GM12878 (cell line): Measurements from ENCODE around the gene SUSD1. TPM values are rescaled to one million over a fixed set of nuclear protein-coding genes. Genes with fewer than 3 reads are reported as not detected.

Source experiments
- ATAC-seq: fragments of 200-7000 bp; cut with Tn5 transposase; 3 replicates; pipeline ENCODE4 v1.9.1; 2020; ENCODE audit warnings: mild to moderate bottlenecking, moderate library complexity
- BruUV-seq: library from RNA; stranded (reverse); fragments of 400-500 nt; replicated peaks from 2 replicates; lab custom pipeline; 2021; lab: Mats Ljungman, UMichigan
- CTCF ChIA-PET: fragments of 300-600 bp; sonication (Branson Sonifier 250); formaldehyde crosslinking; extraction: SDS; loops from one replicate; lab custom pipeline; 2021; ENCODE audit warnings: inconsistent platforms; lab: Yijun Ruan, JAX
- POLR2A ChIA-PET: fragments of 350-600 bp; formaldehyde crosslinking; extraction: SDS; loops from one replicate; lab custom pipeline; 2021; ENCODE audit warnings: inconsistent platforms; lab: Charles Lee
- RAD21 ChIA-PET: fragments of 300-600 bp; sonication (Branson Sonifier 250); formaldehyde crosslinking; loops from one replicate; lab custom pipeline; 2023; ENCODE audit warnings: antibody characterized with exemption; ENCODE audit not compliant: unreplicated experiment; lab: Charles Lee
- SMC1A ChIA-PET: fragments of 300-600 bp; sonication (Branson Sonifier 250); formaldehyde crosslinking; loops from one replicate; lab custom pipeline; 2023; ENCODE audit not compliant: unreplicated experiment, uncharacterized antibody; lab: Charles Lee
- DNase-seq: peaks from one replicate; pipeline ENCODE4 v3.0.0-alpha.2; 2011; ENCODE audit warnings: low read depth, low spot score
- FAIRE-seq: peaks from 3 replicates; lab custom pipeline; 2011; peaks lifted over from hg19 to GRCh38; lab: Jason Lieb, UNC
- H2AFZ ChIP-seq: 2 replicates; pipeline ENCODE4 v1.6.0; 2011; ENCODE audit warnings: low read depth, low read length, control low read depth; ENCODE audit not compliant: control insufficient read depth
- H3K27ac ChIP-seq: 2 replicates; pipeline ENCODE4 v1.5.1; 2011; ENCODE audit warnings: control low read depth; ENCODE audit not compliant: control insufficient read depth, insufficient read depth
- H3K27me3 ChIP-seq, 2 experiments: replicated peaks in 1 of 2; 2 replicates each; pipeline versions ENCODE4 v1.6.0 to v1.6.1; 2011; ENCODE audit warnings: low read length in 1 of 2; ENCODE audit not compliant: control insufficient read depth in 2 of 2, insufficient read depth in 2 of 2
- H3K36me3 ChIP-seq, 2 experiments: 2 replicates each; pipeline ENCODE4 v1.5.1; 2011; ENCODE audit warnings: low read length in 1 of 2; ENCODE audit not compliant: control insufficient read depth in 2 of 2, insufficient read depth in 2 of 2
- H3K4me1 ChIP-seq: 2 replicates; pipeline ENCODE4 v1.6.1; 2011; ENCODE audit warnings: mild to moderate bottlenecking, low read length, moderate library complexity, mixed read lengths; ENCODE audit not compliant: control insufficient read depth, insufficient read depth
- H3K4me2 ChIP-seq: 2 replicates; pipeline ENCODE4 v1.6.0; 2011; ENCODE audit warnings: control low read depth; ENCODE audit not compliant: control insufficient read depth, insufficient read depth
- H3K4me3 ChIP-seq: fragments of 200-600 bp; sonication (generic); 2 replicates; pipeline ENCODE4 v1.5.1; 2016
- H3K79me2 ChIP-seq: 2 replicates; pipeline ENCODE4 v1.6.0; 2011; ENCODE audit warnings: low read length; ENCODE audit not compliant: control insufficient read depth, insufficient read depth
- H3K9ac ChIP-seq: 2 replicates; pipeline ENCODE4 v1.8.0; 2011; ENCODE audit warnings: low read length, control low read depth, mixed read lengths; ENCODE audit not compliant: control insufficient read depth, insufficient read depth
- H3K9me3 ChIP-seq: replicated peaks from 3 replicates; pipeline ENCODE4 v1.5.1; 2011; ENCODE audit warnings: mild to moderate bottlenecking, low read length; ENCODE audit not compliant: control insufficient read depth, insufficient read depth
- H4K20me1 ChIP-seq: 2 replicates; pipeline ENCODE4 v1.6.0; 2011; ENCODE audit not compliant: control insufficient read depth, insufficient read depth
- BCL11A ChIP-seq: IDR thresholded peaks from 2 replicates; pipeline ENCODE4 v1.6.1; 2011; ENCODE audit warnings: low read depth, low read length
- ETV6 ChIP-seq, 2 experiments: fragments of 450-650 bp in 1 of 2; IDR thresholded peaks in 1 of 2; conservative IDR thresholded peaks in 1 of 2; 2 replicates each; pipeline ENCODE4 v1.6.1; 2014; ENCODE audit warnings: antibody characterized with exemption in 1 of 2, borderline replicate concordance in 1 of 2, low read depth in 1 of 2, mild to moderate bottlenecking in 1 of 2, moderate library complexity in 1 of 2
- HDAC6 ChIP-seq: fragments of 200-600 bp; sonication (generic); IDR thresholded peaks from one replicate; pipeline ENCODE4 v1.8.0; 2017; ENCODE audit warnings: antibody characterized with exemption; ENCODE audit not compliant: unreplicated experiment
- HDGF ChIP-seq: fragments of 450-650 bp; IDR thresholded peaks from 2 replicates; pipeline ENCODE4 v1.6.1; 2016; ENCODE audit warnings: antibody characterized with exemption
- IKZF1 ChIP-seq: fragments of 450-650 bp; conservative IDR thresholded peaks from 2 replicates; pipeline ENCODE4 v1.6.1; 2017; ENCODE audit warnings: antibody characterized with exemption, mild to moderate bottlenecking
- LARP7 ChIP-seq: fragments of 450-650 bp; IDR thresholded peaks from 2 replicates; pipeline ENCODE4 v1.6.1; 2017; ENCODE audit warnings: mild to moderate bottlenecking
- NR2C2 ChIP-seq: IDR thresholded peaks from 2 replicates; pipeline ENCODE4 v1.6.1; 2011; ENCODE audit warnings: borderline replicate concordance, low read depth; ENCODE audit not compliant: control insufficient read depth, insufficient read length
- PAX5 ChIP-seq: IDR thresholded peaks from 2 replicates; pipeline ENCODE4 v1.6.1; 2011; ENCODE audit warnings: low read depth, low read length, borderline replicate concordance
- POLR2AphosphoS2 ChIP-seq: IDR thresholded peaks from 2 replicates; pipeline ENCODE4 v1.6.1; 2011; ENCODE audit warnings: low read depth, mild to moderate bottlenecking, low read length, improper control_type of control experiment, moderate library complexity
- STAT3 ChIP-seq: IDR thresholded peaks from 2 replicates; pipeline ENCODE4 v1.6.1; 2011; ENCODE audit warnings: low read depth, low read length, improper control_type of control experiment
- SUPT20H ChIP-seq: IDR thresholded peaks from 2 replicates; pipeline ENCODE4 v1.6.1; 2011; ENCODE audit warnings: low read depth, mild to moderate bottlenecking, low read length, moderate library complexity, borderline replicate concordance; ENCODE audit not compliant: control insufficient read depth
- ZNF207 ChIP-seq: fragments of 450-650 bp; IDR thresholded peaks from 2 replicates; pipeline ENCODE4 v1.6.1; 2014; ENCODE audit warnings: antibody characterized with exemption, mild to moderate bottlenecking, borderline replicate concordance
- ZNF24 ChIP-seq: fragments of 450-650 bp; IDR thresholded peaks from 2 replicates; pipeline ENCODE4 v1.6.1; 2017; ENCODE audit warnings: antibody characterized with exemption, mild to moderate bottlenecking
- WGBS: methylation state at CpG from one replicate; pipeline ENCODE4 v1.1.6; 2016; ENCODE audit warnings: low lambda C conversion rate; ENCODE audit not compliant: insufficient replicate concordance, insufficient coverage; ENCODE audit errors: missing lambda C conversion rate; 5-methylcytosine and 5-hydroxymethylcytosine counted together
- in situ Hi-C: fragments of 300-500 bp; cut with MboI; formaldehyde crosslinking; loops from 9 replicates; pipeline ENCODE4 v1.14.3; 2018; ENCODE audit warnings: mixed read lengths
- intact Hi-C: fragments of 100-400 bp; cut with micrococcal nuclease; formaldehyde crosslinking; loops from one replicate; pipeline ENCODE4 v1.14.2; 2022; ENCODE audit not compliant: unreplicated experiment
- polyA plus RNA-seq, 11 experiments: library from polyadenylated mRNA; depleted of rRNA in 4 of 11; unstranded in 6 of 11; stranded (reverse) in 5 of 11; fragments of >200 nt; fragmentation: Nextera tagmentation in 4 of 11; fragmentation: Illumina TruSeq in 1 of 11; extraction: Ambion mirVana in 4 of 11; extraction: Trizol in 1 of 11; gene quantifications; 1 replicate in 1 of 11; 2 replicates in 10 of 11; pipeline versions ENCODE4 v1.2.1 to v1.2.3, GENCODE V29; 2011 to 2016; ENCODE audit warnings: inconsistent platforms in 2 of 11, missing spikeins in 2 of 11, low read depth in 1 of 11
- total RNA-seq, 4 experiments: library from RNA; depleted of rRNA in 3 of 4; stranded (reverse); fragments of >200 nt in 3 of 4; fragmentation: Illumina TruSeq in 1 of 4; extraction: Trizol in 1 of 4; gene quantifications; 2 replicates each; pipeline versions ENCODE4 v1.2.1 to v1.2.3, GENCODE V29; 2013 to 2021
- TF ChIP-seq, protein P1 (sequence below): fragments of 450-650 bp; formaldehyde crosslinking; IDR thresholded peaks from 2 replicates; pipeline ENCODE4 v1.4.0; 2020; ENCODE audit warnings: mild to moderate bottlenecking, moderate library complexity
- TF ChIP-seq, protein P2 (sequence below): IDR thresholded peaks from 2 replicates; pipeline ENCODE4 v1.6.1; 2012; ENCODE audit warnings: low read depth, low read length, improper control_type of control experiment
- TF ChIP-seq, protein P3 (sequence below): IDR thresholded peaks from 2 replicates; pipeline ENCODE4 v1.6.1; 2012; ENCODE audit warnings: low read depth, low read length, improper control_type of control experiment
- TF ChIP-seq, protein P4 (sequence below): fragments of 150-350 bp; IDR thresholded peaks from 2 replicates; pipeline ENCODE4 v1.6.1; 2014; ENCODE audit warnings: mild to moderate bottlenecking, low read depth, low read length

The SUSD1 gene
- total and polyA plus RNA-seq, 10 of the 15 experiments (the other 5 are each of a cell fraction or from before 2014, with no cell fraction given) = 6.7 to 20.8 (median 13.2) TPM

DNA sequence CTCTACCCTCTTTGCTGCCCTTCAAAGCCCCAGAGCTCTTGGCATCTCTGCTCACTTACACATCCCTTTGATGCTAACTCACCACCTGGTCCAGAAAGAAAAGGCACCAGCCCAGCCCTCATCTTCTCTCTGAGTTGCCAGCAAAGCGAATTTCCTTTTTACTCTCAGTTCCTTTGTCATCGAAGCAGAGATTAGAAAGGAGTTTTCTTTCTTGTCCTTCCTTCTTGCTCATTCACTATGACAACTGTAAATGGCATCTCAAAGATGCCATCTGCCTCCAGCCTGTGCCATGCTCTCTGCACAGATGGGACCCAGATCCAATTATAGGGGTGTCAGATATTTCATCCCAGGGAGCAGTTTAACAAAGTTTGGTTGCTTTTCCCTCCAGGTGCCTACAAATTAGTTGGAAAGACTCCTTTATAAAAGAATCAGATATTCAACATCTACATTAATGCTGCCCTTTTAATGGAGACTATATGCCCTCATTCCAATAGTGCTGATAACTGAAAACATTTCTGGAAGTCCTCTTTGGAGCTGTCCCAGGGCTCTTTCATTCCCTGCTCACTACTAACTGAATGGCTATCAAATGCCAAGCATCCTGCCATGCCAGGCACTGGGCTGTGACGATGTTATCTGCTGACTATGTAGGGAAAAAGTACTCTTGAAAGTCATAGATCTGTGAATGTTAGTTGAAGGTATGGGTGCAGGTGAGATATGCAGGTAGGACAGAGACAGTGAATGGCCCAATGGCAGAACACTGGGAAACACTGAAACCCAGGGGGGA is 58.9 kb downstream of the SUSD1 start:
- CTCF ChIA-PET = interaction anchor here (1.2 kb wide), 1 partner anchor 245 kb away, joined by 4 read pairs; no protein-coding TSS in a partner anchor
- intact Hi-C loops = no loop called here
- in situ Hi-C loops = no loop called here
- no peak for ATAC-seq
- H3K4me3 ChIP-seq = no peak overlapping the region
- TF ChIP-seq PAX5 (no peak), BCL11A (no peak), IKZF1 (no peak), SUPT20H (no peak), NR2C2 (no peak), POLR2AphosphoS2 (no peak), ETV6 (conservative IDR thresholded peaks at IDR 0.05 in 1 of 2, IDR thresholded peaks at IDR 0.05 in 1 of 2; ENCODE audit: borderline replicate concordance in 1 of 2, low read depth in 1 of 2) (no peak), STAT3 (no peak), LARP7 (no peak), ZNF207 (no peak), ZNF24 (no peak), HDAC6 (no peak), HDGF (no peak)
- TF ChIP-seq, protein P1, sequence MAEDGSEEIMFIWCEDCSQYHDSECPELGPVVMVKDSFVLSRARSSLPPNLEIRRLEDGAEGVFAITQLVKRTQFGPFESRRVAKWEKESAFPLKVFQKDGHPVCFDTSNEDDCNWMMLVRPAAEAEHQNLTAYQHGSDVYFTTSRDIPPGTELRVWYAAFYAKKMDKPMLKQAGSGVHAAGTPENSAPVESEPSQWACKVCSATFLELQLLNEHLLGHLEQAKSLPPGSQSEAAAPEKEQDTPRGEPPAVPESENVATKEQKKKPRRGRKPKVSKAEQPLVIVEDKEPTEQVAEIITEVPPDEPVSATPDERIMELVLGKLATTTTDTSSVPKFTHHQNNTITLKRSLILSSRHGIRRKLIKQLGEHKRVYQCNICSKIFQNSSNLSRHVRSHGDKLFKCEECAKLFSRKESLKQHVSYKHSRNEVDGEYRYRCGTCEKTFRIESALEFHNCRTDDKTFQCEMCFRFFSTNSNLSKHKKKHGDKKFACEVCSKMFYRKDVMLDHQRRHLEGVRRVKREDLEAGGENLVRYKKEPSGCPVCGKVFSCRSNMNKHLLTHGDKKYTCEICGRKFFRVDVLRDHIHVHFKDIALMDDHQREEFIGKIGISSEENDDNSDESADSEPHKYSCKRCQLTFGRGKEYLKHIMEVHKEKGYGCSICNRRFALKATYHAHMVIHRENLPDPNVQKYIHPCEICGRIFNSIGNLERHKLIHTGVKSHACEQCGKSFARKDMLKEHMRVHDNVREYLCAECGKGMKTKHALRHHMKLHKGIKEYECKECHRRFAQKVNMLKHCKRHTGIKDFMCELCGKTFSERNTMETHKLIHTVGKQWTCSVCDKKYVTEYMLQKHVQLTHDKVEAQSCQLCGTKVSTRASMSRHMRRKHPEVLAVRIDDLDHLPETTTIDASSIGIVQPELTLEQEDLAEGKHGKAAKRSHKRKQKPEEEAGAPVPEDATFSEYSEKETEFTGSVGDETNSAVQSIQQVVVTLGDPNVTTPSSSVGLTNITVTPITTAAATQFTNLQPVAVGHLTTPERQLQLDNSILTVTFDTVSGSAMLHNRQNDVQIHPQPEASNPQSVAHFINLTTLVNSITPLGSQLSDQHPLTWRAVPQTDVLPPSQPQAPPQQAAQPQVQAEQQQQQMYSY (CRISPR knock-in tag) = no peak
- TF ChIP-seq, protein P2, sequence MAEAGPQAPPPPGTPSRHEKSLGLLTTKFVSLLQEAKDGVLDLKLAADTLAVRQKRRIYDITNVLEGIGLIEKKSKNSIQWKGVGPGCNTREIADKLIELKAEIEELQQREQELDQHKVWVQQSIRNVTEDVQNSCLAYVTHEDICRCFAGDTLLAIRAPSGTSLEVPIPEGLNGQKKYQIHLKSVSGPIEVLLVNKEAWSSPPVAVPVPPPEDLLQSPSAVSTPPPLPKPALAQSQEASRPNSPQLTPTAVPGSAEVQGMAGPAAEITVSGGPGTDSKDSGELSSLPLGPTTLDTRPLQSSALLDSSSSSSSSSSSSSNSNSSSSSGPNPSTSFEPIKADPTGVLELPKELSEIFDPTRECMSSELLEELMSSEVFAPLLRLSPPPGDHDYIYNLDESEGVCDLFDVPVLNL = no peak
- TF ChIP-seq, protein P3, sequence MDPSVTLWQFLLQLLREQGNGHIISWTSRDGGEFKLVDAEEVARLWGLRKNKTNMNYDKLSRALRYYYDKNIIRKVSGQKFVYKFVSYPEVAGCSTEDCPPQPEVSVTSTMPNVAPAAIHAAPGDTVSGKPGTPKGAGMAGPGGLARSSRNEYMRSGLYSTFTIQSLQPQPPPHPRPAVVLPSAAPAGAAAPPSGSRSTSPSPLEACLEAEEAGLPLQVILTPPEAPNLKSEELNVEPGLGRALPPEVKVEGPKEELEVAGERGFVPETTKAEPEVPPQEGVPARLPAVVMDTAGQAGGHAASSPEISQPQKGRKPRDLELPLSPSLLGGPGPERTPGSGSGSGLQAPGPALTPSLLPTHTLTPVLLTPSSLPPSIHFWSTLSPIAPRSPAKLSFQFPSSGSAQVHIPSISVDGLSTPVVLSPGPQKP = no peak
- TF ChIP-seq, protein P4, sequence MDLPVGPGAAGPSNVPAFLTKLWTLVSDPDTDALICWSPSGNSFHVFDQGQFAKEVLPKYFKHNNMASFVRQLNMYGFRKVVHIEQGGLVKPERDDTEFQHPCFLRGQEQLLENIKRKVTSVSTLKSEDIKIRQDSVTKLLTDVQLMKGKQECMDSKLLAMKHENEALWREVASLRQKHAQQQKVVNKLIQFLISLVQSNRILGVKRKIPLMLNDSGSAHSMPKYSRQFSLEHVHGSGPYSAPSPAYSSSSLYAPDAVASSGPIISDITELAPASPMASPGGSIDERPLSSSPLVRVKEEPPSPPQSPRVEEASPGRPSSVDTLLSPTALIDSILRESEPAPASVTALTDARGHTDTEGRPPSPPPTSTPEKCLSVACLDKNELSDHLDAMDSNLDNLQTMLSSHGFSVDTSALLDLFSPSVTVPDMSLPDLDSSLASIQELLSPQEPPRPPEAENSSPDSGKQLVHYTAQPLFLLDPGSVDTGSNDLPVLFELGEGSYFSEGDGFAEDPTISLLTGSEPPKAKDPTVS = no peak
- TF ChIP-seq, all 136 proteins: peak for 0
- Histone ChIP-seq H3K27me3 (no peaks in the 10 kb centered on the region), H3K4me2 (no peak overlapping the region), H3K4me1 (no peaks in the 10 kb centered on the region), H4K20me1 (no peaks in the 10 kb centered on the region), H3K9me3 (no peaks in the 10 kb centered on the region), H2AFZ (no peak overlapping the region), H3K36me3 (no peaks in the 10 kb centered on the region), H3K27ac (no peak overlapping the region), H3K79me2 (no peaks in the 10 kb centered on the region), H3K9ac (no peak overlapping the region)
- DNase-seq (no peak), FAIRE-seq (no peak)
- SMC1A ChIA-PET = no interaction called here
- POLR2A ChIA-PET = no interaction called here
- RAD21 ChIA-PET = no interaction called here
- BruUV-seq = no TSS peak
- WGBS = 51% methylated on average over 3 of the region's 3 CpGs
